ENCODE data around the gene PLEKHH3.
"Not testable (repeated sequence)": the region's sequence is repeated elsewhere in the genome, so short reads cannot be mapped to it uniquely, and the experiment has no call there.

The PLEKHH3 gene

GRCh38 chr17:42669977-42670788 is 6.6 kb downstream of the PLEKHH3 start:
- DNase-seq = no peak

GRCh38 chr17:42669705-42669976 is 7.2 kb downstream of the PLEKHH3 start:
- no peak for DNase-seq

GRCh38 chr17:42667088-42667951 is 9.5 kb downstream of the PLEKHH3 start:
- DNase-seq = peak; percentile 35

GRCh38 chr17:42666126-42666525 is 10.7 kb downstream of the PLEKHH3 start:
- peak; percentile 10 for DNase-seq

- no peak for DNase-seq
These were observed 11.2 kb downstream of the PLEKHH3 start for GRCh38 chr17:42665581-42666001.

GRCh38 chr17:42660692-42661345 is 16.0 kb downstream of the PLEKHH3 start:
- DNase-seq = no peak

- DNase-seq = not testable (repeated sequence)
These were observed 16.9 kb downstream of the PLEKHH3 start for GRCh38 chr17:42659932-42660274.

- DNase-seq = peak; percentile 94
These were observed 17.5 kb downstream of the PLEKHH3 start, which contains the start of gene TUBG2 for GRCh38 chr17:42659079-42659931. Gene TUBG2, plus strand, starts transcription at chr17:42659284. Its CDS starts 220 bp downstream, at chr17:42659504.

- DNase-seq = no peak
These were observed 18.8 kb downstream of the PLEKHH3 start for GRCh38 chr17:42657824-42658588.

- DNase-seq = no peak
These were observed 21.3 kb downstream of the PLEKHH3 start for GRCh38 chr17:42655528-42655927.

- DNase-seq = peak; percentile 82
These were observed 23.3 kb downstream of the PLEKHH3 start for GRCh38 chr17:42653179-42654124.

GRCh38 chr17:42651392-42651791 is 25.4 kb downstream of the PLEKHH3 start:
- no peak for DNase-seq

GRCh38 chr17:42647778-42648177 is 29.0 kb downstream of the PLEKHH3 start:
- no peak for DNase-seq

- DNase-seq = no peak
These were observed 34.5 kb downstream of the PLEKHH3 start for GRCh38 chr17:42642336-42642735.

GRCh38 chr17:42640121-42640520 is 36.7 kb downstream of the PLEKHH3 start:
- DNase-seq = no peak

GRCh38 chr17:42639525-42640113 is 37.2 kb downstream of the PLEKHH3 start:
- no peak for DNase-seq

- DNase-seq = no peak
These were observed 43.8 kb downstream of the PLEKHH3 start for GRCh38 chr17:42632949-42633444.

- DNase-seq = no peak
These were observed 47.3 kb downstream of the PLEKHH3 start for GRCh38 chr17:42629411-42630009.

- DNase-seq = not testable (repeated sequence)
These were observed 49.6 kb downstream of the PLEKHH3 start for GRCh38 chr17:42627032-42627764.
